Progenitor cell of endocrine pancreas (in vitro differentiated cells): ENCODE results near the gene ATP5ME. TPM values are rescaled to one million over a fixed set of nuclear protein-coding genes. Genes with fewer than 3 reads are reported as not detected.

Experiments
- DNase-seq: peaks from one replicate; pipeline ENCODE4 v3.0.0; 2021; ENCODE audit warnings: low spot score; ENCODE audit not compliant: unreplicated experiment
- H3K27ac Mint-ChIP-seq: 2 replicates; pipeline ENCODE4 v1.8.0; 2021; ENCODE audit warnings: mild to moderate bottlenecking, moderate library complexity, mixed read lengths
- H3K27me3 Mint-ChIP-seq: 2 replicates; pipeline ENCODE4 v1.8.0; 2021; ENCODE audit warnings: mixed read lengths
- H3K36me3 Mint-ChIP-seq: 2 replicates; pipeline ENCODE4 v1.8.0; 2022; ENCODE audit warnings: mixed read lengths; ENCODE audit not compliant: insufficient read depth
- H3K4me1 Mint-ChIP-seq: 2 replicates; pipeline ENCODE4 v1.8.0; 2021; ENCODE audit warnings: low read depth, mixed read lengths
- H3K4me3 Mint-ChIP-seq: 2 replicates; pipeline ENCODE4 v1.8.0; 2021; ENCODE audit warnings: low read depth, mild to moderate bottlenecking, moderate library complexity, mixed read lengths
- H3K9me3 Mint-ChIP-seq: 2 replicates; pipeline ENCODE4 v1.8.0; 2021; ENCODE audit warnings: low read depth, mixed read lengths
- CTCF ChIP-seq: fragments of 200-600 bp; sonication (generic); IDR thresholded peaks from one replicate; pipeline ENCODE4 v1.5.0; 2021; ENCODE audit warnings: antibody characterized with exemption, mild to moderate bottlenecking; ENCODE audit not compliant: unreplicated experiment
- total RNA-seq: library from RNA; stranded (reverse); gene quantifications from 2 replicates; pipeline ENCODE4 v1.2.1, GENCODE V29; 2021

Gene ATP5ME
- total RNA-seq, 1 donor from 2014 or later = 235 TPM

DNA sequence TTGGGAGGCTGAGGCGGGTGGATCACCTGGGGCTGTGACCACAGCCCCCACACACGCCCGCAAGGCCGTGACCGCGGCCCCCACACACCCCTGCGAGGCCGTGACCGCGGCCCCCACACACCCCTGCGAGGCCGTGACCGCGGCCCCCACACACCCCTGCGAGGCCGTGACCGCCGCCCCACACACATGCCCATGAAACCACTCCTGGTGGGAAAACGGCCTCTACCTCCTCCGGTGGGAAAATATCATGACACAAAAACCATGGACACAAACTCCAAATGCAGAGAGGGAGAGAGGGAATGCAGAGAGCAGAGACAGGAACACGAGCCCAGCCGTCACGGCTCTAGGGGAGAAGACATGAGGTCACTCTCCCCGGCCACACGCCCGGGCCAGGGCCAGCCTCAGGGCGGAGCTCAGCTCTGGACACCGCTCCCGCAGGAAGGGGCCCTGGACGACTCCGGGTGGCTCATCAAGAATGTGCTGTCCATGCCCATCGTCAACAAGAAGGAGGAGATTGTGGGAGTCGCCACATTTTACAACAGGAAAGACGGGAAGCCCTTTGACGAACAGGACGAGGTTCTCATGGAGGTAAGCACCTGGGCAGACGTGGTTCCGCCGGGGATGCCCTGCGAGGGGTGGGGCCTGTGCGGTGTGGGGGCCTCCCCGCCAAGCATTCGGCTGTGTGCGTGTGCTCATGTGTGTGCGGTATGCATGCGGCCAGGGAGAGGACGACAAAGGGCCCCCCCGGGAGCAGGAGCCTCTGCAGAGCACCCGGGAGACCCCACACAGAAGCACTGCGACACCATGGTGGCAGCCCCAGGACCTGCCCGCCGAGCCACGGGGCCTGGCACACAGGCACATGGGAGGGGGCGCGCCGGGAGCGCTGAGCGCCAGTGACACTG, 17.4 kb downstream of the ATP5ME start:
- peaks cover 7% of the 10 kb centered on the region for H3K36me3 Mint-ChIP-seq
- H3K9me3 Mint-ChIP-seq = no peaks in the 10 kb centered on the region
- no peak overlapping the region for H3K27ac Mint-ChIP-seq
- H3K4me1 Mint-ChIP-seq = peaks cover 2% of the 10 kb centered on the region
- TF ChIP-seq CTCF = no peak
- H3K27me3 Mint-ChIP-seq = peaks cover 6% of the 10 kb centered on the region
- no peak for DNase-seq
- H3K4me3 Mint-ChIP-seq = no peak overlapping the region

- Mint-ChIP-seq H3K27me3 (peaks cover 6% of the 10 kb centered on the region), H3K4me1 (peaks cover 2% of the 10 kb centered on the region), H3K9me3 (no peaks in the 10 kb centered on the region), H3K4me3 (no peak overlapping the region), H3K36me3 (peaks cover 5% of the 10 kb centered on the region), H3K27ac (peak overlapping the region; percentile 33)
- DNase-seq = no peak
- no peak for TF ChIP-seq CTCF
Measured at GRCh38 chr4:655464-656151, 18.5 kb downstream of the ATP5ME start.

- Mint-ChIP-seq H3K4me3 (no peak overlapping the region), H3K9me3 (no peaks in the 10 kb centered on the region), H3K27me3 (peaks cover 6% of the 10 kb centered on the region), H3K36me3 (peaks cover 2% of the 10 kb centered on the region), H3K4me1 (peaks cover 2% of the 10 kb centered on the region), H3K27ac (no peak overlapping the region)
- DNase-seq = no peak
- TF ChIP-seq CTCF = no peak
Measured at GRCh38 chr4:654871-655463, 19.1 kb downstream of the ATP5ME start.

DNA sequence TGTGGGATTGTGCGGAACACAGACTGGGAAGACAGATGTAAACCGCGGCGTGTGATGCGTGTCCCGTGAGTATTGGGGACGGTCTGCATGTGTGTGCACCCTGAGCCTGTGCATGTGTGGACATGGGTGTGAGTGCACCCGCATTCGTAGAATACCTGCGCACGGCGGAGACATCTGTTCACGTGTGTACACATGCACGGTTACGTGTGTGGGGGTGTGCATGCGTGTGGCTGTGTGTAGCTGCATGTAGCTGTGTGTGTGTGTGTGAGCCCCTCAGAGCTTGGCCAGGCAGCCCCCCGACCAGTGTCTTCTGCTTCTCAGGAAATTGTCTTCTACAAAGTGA, 19.6 kb downstream of the ATP5ME start:
- peaks cover 6% of the 10 kb centered on the region for H3K27me3 Mint-ChIP-seq
- H3K9me3 Mint-ChIP-seq = no peaks in the 10 kb centered on the region
- H3K4me1 Mint-ChIP-seq = peaks cover 2% of the 10 kb centered on the region
- TF ChIP-seq CTCF = no peak
- no peaks in the 10 kb centered on the region for H3K36me3 Mint-ChIP-seq
- no peak for DNase-seq
- no peak overlapping the region for H3K4me3 Mint-ChIP-seq
- H3K27ac Mint-ChIP-seq = no peak overlapping the region

DNA sequence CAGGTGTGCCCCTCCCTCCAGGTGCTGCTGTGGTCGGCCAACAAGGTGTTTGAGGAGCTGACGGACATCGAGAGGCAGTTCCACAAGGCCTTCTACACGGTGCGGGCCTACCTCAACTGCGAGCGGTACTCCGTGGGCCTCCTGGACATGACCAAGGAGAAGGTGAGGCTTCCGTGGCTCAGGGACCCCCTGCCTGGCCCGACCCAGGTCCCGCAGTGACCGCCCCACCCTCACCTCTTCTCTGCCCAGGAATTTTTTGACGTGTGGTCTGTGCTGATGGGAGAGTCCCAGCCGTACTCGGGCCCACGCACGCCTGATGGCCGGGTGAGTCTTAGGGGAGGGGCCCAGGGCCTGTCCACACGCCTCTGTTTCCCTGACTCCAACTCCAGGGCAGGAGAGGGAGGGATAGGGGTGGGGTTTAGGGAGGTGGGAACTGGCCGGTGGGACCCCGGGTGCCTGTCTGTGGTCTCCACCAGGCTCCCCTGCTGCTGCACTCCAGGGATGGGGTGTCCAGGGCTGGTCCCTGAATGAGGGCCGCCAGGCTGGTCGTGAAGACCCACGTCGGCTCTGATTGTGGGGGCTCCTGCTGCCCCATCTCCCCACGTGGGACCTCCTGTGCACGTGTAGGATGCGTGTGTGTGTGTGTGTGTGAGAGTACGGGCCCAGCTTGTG, 20.1 kb downstream of the ATP5ME start:
- no peak for DNase-seq
- H3K27ac Mint-ChIP-seq = no peak overlapping the region
- no peaks in the 10 kb centered on the region for H3K36me3 Mint-ChIP-seq
- no peaks in the 10 kb centered on the region for H3K9me3 Mint-ChIP-seq
- peaks cover 6% of the 10 kb centered on the region for H3K27me3 Mint-ChIP-seq
- no peak overlapping the region for H3K4me3 Mint-ChIP-seq
- peaks cover 2% of the 10 kb centered on the region for H3K4me1 Mint-ChIP-seq
- TF ChIP-seq CTCF = no peak
